Keratinocyte (primary cell): ENCODE measurements around the gene TANGO2.

Experiments used
- EZH2 ChIP-seq: IDR thresholded peaks from one replicate; pipeline ENCODE4 v1.6.1; 2012; ENCODE audit warnings: inconsistent platforms, mild to moderate bottlenecking, low read length, moderate library complexity
- TF ChIP-seq, protein P1 (sequence below), 3 experiments: IDR thresholded peaks in 1 of 3; conservative IDR thresholded peaks in 1 of 3; optimal IDR thresholded peaks in 1 of 3; 2 replicates in 2 of 3; 3 replicates in 1 of 3; pipeline versions ENCODE3 to v1.5.1; 2011; ENCODE audit warnings: low read length in 3 of 3, mild to moderate bottlenecking in 3 of 3, moderate library complexity in 2 of 3, control low read depth in 1 of 3, inconsistent platforms in 1 of 3; ENCODE audit not compliant: insufficient read depth in 2 of 3; ENCODE audit errors: extremely low read depth in 1 of 3

DNA sequence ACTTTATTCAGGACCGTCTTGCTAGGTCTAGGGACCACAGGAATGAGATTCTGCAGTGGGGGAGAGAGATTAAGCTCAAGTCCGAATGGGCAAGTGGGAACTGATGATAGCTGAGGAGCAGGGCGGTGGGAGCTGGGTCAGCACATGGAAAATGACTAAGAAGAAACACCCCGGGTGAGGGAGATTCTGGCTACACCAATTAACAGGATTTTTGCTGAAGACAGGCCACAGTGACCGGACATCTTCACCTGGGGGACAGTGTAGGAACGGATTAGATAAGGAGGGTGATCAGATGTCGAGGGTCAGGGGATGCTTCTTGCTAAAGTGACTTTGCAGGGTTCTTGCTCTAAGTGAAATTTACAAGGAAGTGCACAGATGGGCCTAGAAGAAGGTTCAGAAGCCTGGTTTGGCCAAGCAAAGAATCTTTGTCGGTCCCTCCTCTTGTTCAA lies 50.6 kb downstream of the TANGO2 start:
- TF ChIP-seq, protein P1, sequence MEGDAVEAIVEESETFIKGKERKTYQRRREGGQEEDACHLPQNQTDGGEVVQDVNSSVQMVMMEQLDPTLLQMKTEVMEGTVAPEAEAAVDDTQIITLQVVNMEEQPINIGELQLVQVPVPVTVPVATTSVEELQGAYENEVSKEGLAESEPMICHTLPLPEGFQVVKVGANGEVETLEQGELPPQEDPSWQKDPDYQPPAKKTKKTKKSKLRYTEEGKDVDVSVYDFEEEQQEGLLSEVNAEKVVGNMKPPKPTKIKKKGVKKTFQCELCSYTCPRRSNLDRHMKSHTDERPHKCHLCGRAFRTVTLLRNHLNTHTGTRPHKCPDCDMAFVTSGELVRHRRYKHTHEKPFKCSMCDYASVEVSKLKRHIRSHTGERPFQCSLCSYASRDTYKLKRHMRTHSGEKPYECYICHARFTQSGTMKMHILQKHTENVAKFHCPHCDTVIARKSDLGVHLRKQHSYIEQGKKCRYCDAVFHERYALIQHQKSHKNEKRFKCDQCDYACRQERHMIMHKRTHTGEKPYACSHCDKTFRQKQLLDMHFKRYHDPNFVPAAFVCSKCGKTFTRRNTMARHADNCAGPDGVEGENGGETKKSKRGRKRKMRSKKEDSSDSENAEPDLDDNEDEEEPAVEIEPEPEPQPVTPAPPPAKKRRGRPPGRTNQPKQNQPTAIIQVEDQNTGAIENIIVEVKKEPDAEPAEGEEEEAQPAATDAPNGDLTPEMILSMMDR (optimal IDR thresholded peaks at IDR 0.05 in 1 of 3, IDR thresholded peaks at IDR 0.05 in 1 of 3, conservative IDR thresholded peaks at IDR 0.05 in 1 of 3; ENCODE audit: extremely low read depth in 1 of 3, insufficient read depth in 2 of 3, low read length in 3 of 3) = no peak
- TF ChIP-seq EZH2 = no peak
